Measurements from ENCODE around the gene NRP2.

GRCh38 chr2:205732314-205732713 is 50.0 kb downstream of the NRP2 start:
- TF ChIP-seq CTCF (IDR thresholded peaks at IDR 0.05) (no peak), POLR2A (IDR thresholded peaks at IDR 0.05) (no peak)
